HFFc6 (cell line): ENCODE measurements around the gene DHFR2. TPM values are rescaled to one million over a fixed set of nuclear protein-coding genes. Genes with fewer than 3 reads are reported as not detected.

Experiments
- DNase-seq: peaks from one replicate; pipeline ENCODE4 v3.0.0-alpha.2; 2018
- H3K27ac Mint-ChIP-seq: 2 replicates; pipeline ENCODE4 v1.8.0; 2020; ENCODE audit warnings: mild to moderate bottlenecking, mixed read lengths
- H3K27me3 Mint-ChIP-seq: 2 replicates; pipeline ENCODE4 v1.8.0; 2021; ENCODE audit warnings: mild to moderate bottlenecking, moderate library complexity, mixed read lengths; ENCODE audit not compliant: insufficient read depth
- H3K36me3 Mint-ChIP-seq: 2 replicates; pipeline ENCODE4 v1.8.0; 2021; ENCODE audit warnings: low read depth, mixed read lengths
- H3K4me1 Mint-ChIP-seq: 2 replicates; pipeline ENCODE4 v1.8.0; 2020; ENCODE audit warnings: low read depth, mixed read lengths
- H3K4me3 Mint-ChIP-seq: 2 replicates; pipeline ENCODE4 v1.8.0; 2020; ENCODE audit warnings: mild to moderate bottlenecking, moderate library complexity, mixed read lengths
- H3K9me3 Mint-ChIP-seq: 2 replicates; pipeline ENCODE4 v1.8.0; 2020; ENCODE audit warnings: mild to moderate bottlenecking, mixed read lengths
- CTCF ChIP-seq: fragments of 200-600 bp; sonication (generic); IDR thresholded peaks from 2 replicates; pipeline ENCODE4 v1.5.0; 2021; ENCODE audit warnings: antibody characterized with exemption, mild to moderate bottlenecking
- total RNA-seq, 6 experiments: library from RNA; stranded (reverse); fragmentation: NEBNext Ultra II Directional; extraction: Animal tissue kit (Norgen Biotek cat#: 25700); gene quantifications; 2 replicates in 1 of 6; 3 replicates in 5 of 6; pipeline ENCODE4 v1.2.3, GENCODE V29; 2021

DHFR2 gene
- total RNA-seq, 6 experiments from 2014 or later = 3.0 to 4.7 (median 3.6) TPM

- H3K9me3 Mint-ChIP-seq = no peaks in the 10 kb centered on the region
- no peak for DNase-seq
- H3K4me1 Mint-ChIP-seq = peaks cover 7% of the 10 kb centered on the region
- no peak overlapping the region for H3K4me3 Mint-ChIP-seq
- H3K27me3 Mint-ChIP-seq = no peaks in the 10 kb centered on the region; the same call in 1 of the 2 replicates
- H3K36me3 Mint-ChIP-seq = no peaks in the 10 kb centered on the region
- no peak for TF ChIP-seq CTCF
- H3K27ac Mint-ChIP-seq = no peak overlapping the region
Observed at GRCh38 chr3:94020293-94020692, 42.4 kb downstream of the DHFR2 start.

GRCh38 chr3:94019659-94020058 lies 43.1 kb downstream of the DHFR2 start:
- H3K27me3 Mint-ChIP-seq = no peaks in the 10 kb centered on the region; the same call in 1 of the 2 replicates
- no peak for TF ChIP-seq CTCF
- no peak for DNase-seq
- H3K9me3 Mint-ChIP-seq = no peaks in the 10 kb centered on the region
- H3K4me1 Mint-ChIP-seq = peaks cover 7% of the 10 kb centered on the region
- H3K36me3 Mint-ChIP-seq = peaks cover 4% of the 10 kb centered on the region; the same call in 1 of the 2 replicates
- no peak overlapping the region for H3K27ac Mint-ChIP-seq
- no peak overlapping the region for H3K4me3 Mint-ChIP-seq

GRCh38 chr3:94015025-94015424 lies 47.7 kb downstream of the DHFR2 start:
- Mint-ChIP-seq H3K36me3 (peaks cover 5% of the 10 kb centered on the region; the same call in 1 of the 2 replicates), H3K4me3 (no peak overlapping the region), H3K27ac (no peak overlapping the region), H3K4me1 (no peaks in the 10 kb centered on the region), H3K9me3 (no peaks in the 10 kb centered on the region), H3K27me3 (no peaks in the 10 kb centered on the region)
- no peak for DNase-seq
- no peak for TF ChIP-seq CTCF

- Mint-ChIP-seq H3K27me3 (no peaks in the 10 kb centered on the region), H3K4me1 (no peaks in the 10 kb centered on the region), H3K9me3 (no peaks in the 10 kb centered on the region), H3K27ac (no peak overlapping the region), H3K36me3 (peaks cover 5% of the 10 kb centered on the region; the same call in 1 of the 2 replicates), H3K4me3 (no peak overlapping the region)
- no peak for DNase-seq
- no peak for TF ChIP-seq CTCF
Observed at GRCh38 chr3:94012185-94012584, 50.5 kb downstream of the DHFR2 start.

- H3K9me3 Mint-ChIP-seq = no peaks in the 10 kb centered on the region
- no peaks in the 10 kb centered on the region for H3K4me1 Mint-ChIP-seq
- H3K27ac Mint-ChIP-seq = no peak overlapping the region
- H3K27me3 Mint-ChIP-seq = no peaks in the 10 kb centered on the region
- no peak for DNase-seq
- TF ChIP-seq CTCF = no peak
- H3K36me3 Mint-ChIP-seq = peaks cover 5% of the 10 kb centered on the region; the same call in 1 of the 2 replicates
- no peak overlapping the region for H3K4me3 Mint-ChIP-seq
Observed at GRCh38 chr3:94011233-94011711, 51.4 kb downstream of the DHFR2 start.
